OCI-LY3 (cell line): Measurements from ENCODE around the gene ZBTB18.

ENCODE experiments used
- H2AFZ ChIP-seq: fragments of 200-600, 300-600 bp; shearing (Covaris generic); 2 replicates; pipeline ENCODE4 v1.6.0; 2014; ENCODE audit warnings: antibody characterized with exemption, low read depth, low read length
- H3K27ac ChIP-seq: fragments of 200-600, 300-600 bp; sonication (generic); 2 replicates; pipeline ENCODE4 v1.5.1; 2014; ENCODE audit warnings: mild to moderate bottlenecking, low read length, moderate library complexity, mixed read lengths
- H3K27me3 ChIP-seq: fragments of 200-600, 300-600 bp; sonication (generic); 2 replicates; pipeline ENCODE4 v1.6.1; 2014; ENCODE audit warnings: low read depth, low read length, mixed read lengths
- H3K36me3 ChIP-seq: fragments of 200-600, 300-600 bp; sonication (generic); replicated peaks from 2 replicates; pipeline ENCODE3; 2014; ENCODE audit warnings: low read depth, low read length, mixed read lengths
- H3K4me1 ChIP-seq: fragments of 300-600, 200-600 bp; sonication (generic); 2 replicates; pipeline ENCODE4 v1.6.1; 2014; ENCODE audit warnings: low read length, mixed read lengths
- H3K4me2 ChIP-seq: fragments of 200-600, 300-600 bp; sonication (generic); 2 replicates; pipeline ENCODE4 v1.6.1; 2014; ENCODE audit warnings: low read length, mixed read lengths
- H3K4me3 ChIP-seq: fragments of 300-600, 200-600 bp; sonication (generic); 2 replicates; pipeline ENCODE4 v1.5.1; 2014; ENCODE audit warnings: antibody characterized with exemption, mild to moderate bottlenecking, low read length, moderate library complexity
- H3K79me2 ChIP-seq: fragments of 300-600, 200-600 bp; shearing (Covaris generic); 2 replicates; pipeline ENCODE4 v1.6.1; 2014; ENCODE audit warnings: mild to moderate bottlenecking, low read length, mixed read lengths
- H3K9ac ChIP-seq: fragments of 300-600, 200-600 bp; shearing (Covaris generic); 2 replicates; pipeline ENCODE4 v1.6.0; 2014; ENCODE audit warnings: mild to moderate bottlenecking, low read length, moderate library complexity
- H3K9me3 ChIP-seq: fragments of 200-600, 300-600 bp; shearing (Covaris generic); 2 replicates; pipeline ENCODE4 v1.6.1; 2014; ENCODE audit warnings: low read length, mixed read lengths; ENCODE audit not compliant: insufficient read depth
- H4K20me1 ChIP-seq: fragments of 200-600, 300-600 bp; sonication (generic); 2 replicates; pipeline ENCODE4 v1.6.1; 2016; ENCODE audit warnings: low read length, mixed read lengths; ENCODE audit not compliant: insufficient read depth
- CTCF ChIP-seq: fragments of 200-600, 300-600 bp; sonication (generic); IDR thresholded peaks from 2 replicates; pipeline ENCODE4 v1.5.1; 2014; ENCODE audit warnings: antibody characterized with exemption, low read length, low read depth
- EZH2phosphoT487 ChIP-seq: fragments of 200-600 bp; shearing (Covaris generic); IDR thresholded peaks from 2 replicates; pipeline ENCODE4 v1.6.1; 2018; ENCODE audit warnings: antibody characterized with exemption, mixed run types, low read depth

ZBTB18 gene

GRCh38 chr1:244054924-244055263 is 3.8 kb downstream of the ZBTB18 start:
- H3K27ac ChIP-seq, result no peak overlapping the region
- H3K27me3 ChIP-seq, result no peaks in the 10 kb centered on the region
- peaks cover 46% of the 10 kb centered on the region for H3K4me1 ChIP-seq
- H3K36me3 ChIP-seq, result peaks cover 32% of the 10 kb centered on the region
- H3K4me2 ChIP-seq, result no peak overlapping the region
- peaks cover 43% of the 10 kb centered on the region for H3K79me2 ChIP-seq
- TF ChIP-seq EZH2phosphoT487, result no peak
- H3K4me3 ChIP-seq, result no peak overlapping the region
- no peaks in the 10 kb centered on the region for H3K9me3 ChIP-seq
- H3K9ac ChIP-seq, result no peak overlapping the region
- H4K20me1 ChIP-seq, result peaks cover 60% of the 10 kb centered on the region
- no peak overlapping the region for H2AFZ ChIP-seq

GRCh38 chr1:244056577-244056976 is 5.5 kb downstream of the ZBTB18 start:
- Histone ChIP-seq H3K27ac (no peak overlapping the region), H3K9me3 (no peaks in the 10 kb centered on the region), H3K36me3 (peaks cover 32% of the 10 kb centered on the region), H3K4me1 (peaks cover 34% of the 10 kb centered on the region), H3K4me3 (no peak overlapping the region), H3K9ac (no peak overlapping the region), H3K79me2 (peaks cover 26% of the 10 kb centered on the region), H4K20me1 (peaks cover 43% of the 10 kb centered on the region), H2AFZ (no peak overlapping the region), H3K4me2 (no peak overlapping the region), H3K27me3 (no peaks in the 10 kb centered on the region)
- TF ChIP-seq EZH2phosphoT487 (no peak), CTCF (no peak)

- Histone ChIP-seq H3K27me3 (no peaks in the 10 kb centered on the region), H3K27ac (no peak overlapping the region), H2AFZ (no peak overlapping the region), H3K9ac (no peak overlapping the region), H3K4me3 (no peak overlapping the region), H3K4me1 (peaks cover 26% of the 10 kb centered on the region), H3K4me2 (no peak overlapping the region), H3K79me2 (peaks cover 15% of the 10 kb centered on the region), H3K36me3 (peaks cover 32% of the 10 kb centered on the region), H3K9me3 (no peaks in the 10 kb centered on the region), H4K20me1 (peaks cover 32% of the 10 kb centered on the region)
- no peak for TF ChIP-seq CTCF
- TF ChIP-seq EZH2phosphoT487, result no peak
Observed at GRCh38 chr1:244057474-244058385, 6.6 kb downstream of the ZBTB18 start.

GRCh38 chr1:244060117-244060516 is 9.0 kb downstream of the ZBTB18 start:
- Histone ChIP-seq H3K4me1 (peaks cover 29% of the 10 kb centered on the region), H3K4me2 (no peak overlapping the region), H4K20me1 (peaks cover 8% of the 10 kb centered on the region; the same call in 1 of the 2 replicates), H2AFZ (no peak overlapping the region), H3K27ac (no peak overlapping the region), H3K79me2 (no peaks in the 10 kb centered on the region), H3K27me3 (peaks cover 2% of the 10 kb centered on the region), H3K4me3 (no peak overlapping the region), H3K9me3 (no peaks in the 10 kb centered on the region), H3K36me3 (peaks cover 11% of the 10 kb centered on the region), H3K9ac (no peak overlapping the region)
- TF ChIP-seq CTCF (no peak), EZH2phosphoT487 (no peak)
